GM23338 (cell line): ENCODE data around the gene ACYP2. TPM values are rescaled to one million over a fixed set of nuclear protein-coding genes. Genes with fewer than 3 reads are reported as not detected.
A peak's percentile ranks its signal among the peaks of the same experiment; 100 is the strongest.

Source experiments
- ATAC-seq: fragments of 200-7000 bp; cut with Tn5 transposase; 3 replicates; pipeline ENCODE4 v1.9.1; 2020
- DNase-seq: peaks from one replicate; pipeline ENCODE4 v3.0.0-alpha.2; 2015; ENCODE audit warnings: low spot score
- H2AFZ ChIP-seq: fragments of 200-600 bp; sonication (generic); 2 replicates; pipeline ENCODE4 v1.8.0; 2016; ENCODE audit warnings: antibody characterized with exemption, mild to moderate bottlenecking, moderate library complexity
- H3F3A ChIP-seq: fragments of 200-600 bp; sonication (generic); replicated peaks from 2 replicates; pipeline ENCODE4 v1.8.0; 2017; ENCODE audit warnings: antibody characterized with exemption, mixed run types, low read depth
- H3K27ac ChIP-seq: fragments of 200-600 bp; sonication (generic); 2 replicates; pipeline ENCODE4 v1.6.1; 2016; ENCODE audit warnings: low read depth
- H3K27me3 ChIP-seq: fragments of 200-600 bp; sonication (generic); 2 replicates; pipeline ENCODE4 v1.8.0; 2016; ENCODE audit warnings: mild to moderate bottlenecking, mixed run types, moderate library complexity; ENCODE audit not compliant: insufficient read depth
- H3K36me3 ChIP-seq: fragments of 200-600 bp; sonication (generic); 2 replicates; pipeline ENCODE4 v1.8.0; 2016; ENCODE audit warnings: mild to moderate bottlenecking; ENCODE audit not compliant: insufficient read depth
- H3K4me1 ChIP-seq: fragments of 200-600 bp; sonication (generic); 2 replicates; pipeline ENCODE4 v1.8.0; 2016; ENCODE audit warnings: mild to moderate bottlenecking, moderate library complexity; ENCODE audit not compliant: insufficient read depth
- H3K4me2 ChIP-seq: fragments of 200-600 bp; sonication (generic); 2 replicates; pipeline ENCODE4 v1.7.1; 2017; ENCODE audit warnings: mixed run types
- H3K4me3 ChIP-seq: fragments of 200-600 bp; sonication (generic); 2 replicates; pipeline ENCODE4 v1.6.1; 2016; ENCODE audit warnings: mixed run types
- H3K79me2 ChIP-seq: fragments of 200-600 bp; sonication (generic); replicated peaks from 2 replicates; pipeline ENCODE4 v1.8.0; 2017; ENCODE audit warnings: mild to moderate bottlenecking; ENCODE audit not compliant: insufficient read depth
- H3K9me2 ChIP-seq: fragments of 200-600 bp; sonication (generic); 2 replicates; pipeline ENCODE4 v1.8.0; 2017; ENCODE audit not compliant: insufficient read depth
- H4K20me1 ChIP-seq: fragments of 200-600 bp; sonication (generic); replicated peaks from 2 replicates; pipeline ENCODE4 v1.8.0; 2017; ENCODE audit warnings: mild to moderate bottlenecking; ENCODE audit not compliant: insufficient read depth
- H3K27ac Mint-ChIP-seq: 2 replicates; pipeline ENCODE4 v1.8.0; 2020; ENCODE audit warnings: inconsistent platforms, mild to moderate bottlenecking, moderate library complexity, mixed read lengths
- H3K27me3 Mint-ChIP-seq: 3 replicates; pipeline ENCODE4 v1.8.0; 2022; ENCODE audit warnings: low read depth, mild to moderate bottlenecking, moderate library complexity, mixed read lengths, inconsistent platforms; ENCODE audit not compliant: insufficient read depth, poor library complexity
- H3K36me3 Mint-ChIP-seq: 3 replicates; pipeline ENCODE4 v1.8.0; 2021; ENCODE audit warnings: low read depth, mild to moderate bottlenecking, inconsistent platforms, moderate library complexity, mixed read lengths
- H3K4me1 Mint-ChIP-seq: 3 replicates; pipeline ENCODE4 v1.8.0; 2020; ENCODE audit warnings: mild to moderate bottlenecking, inconsistent platforms, mixed read lengths
- H3K4me3 Mint-ChIP-seq: 3 replicates; pipeline ENCODE4 v1.8.0; 2021; ENCODE audit warnings: moderate library complexity, mild to moderate bottlenecking, inconsistent platforms, mixed read lengths
- H3K9me3 Mint-ChIP-seq: 3 replicates; pipeline ENCODE4 v1.8.0; 2020; ENCODE audit warnings: moderate library complexity, mild to moderate bottlenecking, inconsistent platforms, mixed read lengths
- CREB1 ChIP-seq: fragments of 250-450 bp; sonication (Bioruptor Pico); IDR thresholded peaks from 2 replicates; pipeline ENCODE4 v1.5.0; 2020; ENCODE audit warnings: low read depth, mild to moderate bottlenecking, moderate library complexity
- EZH2 ChIP-seq: fragments of 200-600 bp; sonication (generic); IDR thresholded peaks from one replicate; pipeline ENCODE4 v1.8.0; 2017; ENCODE audit warnings: antibody characterized with exemption, mild to moderate bottlenecking, low read depth; ENCODE audit not compliant: unreplicated experiment
- JUNB ChIP-seq: IDR thresholded peaks from one replicate; pipeline ENCODE4 v1.6.1; 2016; ENCODE audit warnings: antibody characterized with exemption; ENCODE audit not compliant: unreplicated experiment
- POLR2AphosphoS5 ChIP-seq: IDR thresholded peaks from 2 replicates; pipeline ENCODE4 v1.6.1; 2016; ENCODE audit warnings: antibody characterized with exemption, low read depth
- polyA plus RNA-seq: library from polyadenylated mRNA; unstranded; fragments of >200 nt; fragmentation: Nextera tagmentation; extraction: Ambion mirVana; gene quantifications from 2 replicates; pipeline ENCODE4 v1.2.1, GENCODE V29; 2016
- total RNA-seq: library from RNA; depleted of rRNA; stranded (reverse); fragments of >200 nt; shearing (Covaris generic); gene quantifications from 2 replicates; pipeline ENCODE4 v1.2.3, GENCODE V29; 2014
- TF ChIP-seq, protein P1 (sequence below): fragments of 250-450 bp; sonication (Bioruptor Pico); IDR thresholded peaks from 2 replicates; pipeline ENCODE4 v1.5.0; 2020; ENCODE audit warnings: mild to moderate bottlenecking, moderate library complexity
- TF ChIP-seq, protein P2 (sequence below), 2 experiments: fragments of 200-600 bp in 1 of 2; sonication (generic) in 1 of 2; conservative IDR thresholded peaks; 2 replicates each; pipeline versions ENCODE4 v1.5.1 to v1.6.1; 2016 to 2017; ENCODE audit warnings: antibody characterized with exemption in 2 of 2, low read depth in 2 of 2, mild to moderate bottlenecking in 2 of 2, moderate library complexity in 1 of 2

ACYP2 gene
- total and polyA plus RNA-seq, 2 experiments from 2014 or later = 2.3 to 15.5 TPM

- TF ChIP-seq, protein P1, sequence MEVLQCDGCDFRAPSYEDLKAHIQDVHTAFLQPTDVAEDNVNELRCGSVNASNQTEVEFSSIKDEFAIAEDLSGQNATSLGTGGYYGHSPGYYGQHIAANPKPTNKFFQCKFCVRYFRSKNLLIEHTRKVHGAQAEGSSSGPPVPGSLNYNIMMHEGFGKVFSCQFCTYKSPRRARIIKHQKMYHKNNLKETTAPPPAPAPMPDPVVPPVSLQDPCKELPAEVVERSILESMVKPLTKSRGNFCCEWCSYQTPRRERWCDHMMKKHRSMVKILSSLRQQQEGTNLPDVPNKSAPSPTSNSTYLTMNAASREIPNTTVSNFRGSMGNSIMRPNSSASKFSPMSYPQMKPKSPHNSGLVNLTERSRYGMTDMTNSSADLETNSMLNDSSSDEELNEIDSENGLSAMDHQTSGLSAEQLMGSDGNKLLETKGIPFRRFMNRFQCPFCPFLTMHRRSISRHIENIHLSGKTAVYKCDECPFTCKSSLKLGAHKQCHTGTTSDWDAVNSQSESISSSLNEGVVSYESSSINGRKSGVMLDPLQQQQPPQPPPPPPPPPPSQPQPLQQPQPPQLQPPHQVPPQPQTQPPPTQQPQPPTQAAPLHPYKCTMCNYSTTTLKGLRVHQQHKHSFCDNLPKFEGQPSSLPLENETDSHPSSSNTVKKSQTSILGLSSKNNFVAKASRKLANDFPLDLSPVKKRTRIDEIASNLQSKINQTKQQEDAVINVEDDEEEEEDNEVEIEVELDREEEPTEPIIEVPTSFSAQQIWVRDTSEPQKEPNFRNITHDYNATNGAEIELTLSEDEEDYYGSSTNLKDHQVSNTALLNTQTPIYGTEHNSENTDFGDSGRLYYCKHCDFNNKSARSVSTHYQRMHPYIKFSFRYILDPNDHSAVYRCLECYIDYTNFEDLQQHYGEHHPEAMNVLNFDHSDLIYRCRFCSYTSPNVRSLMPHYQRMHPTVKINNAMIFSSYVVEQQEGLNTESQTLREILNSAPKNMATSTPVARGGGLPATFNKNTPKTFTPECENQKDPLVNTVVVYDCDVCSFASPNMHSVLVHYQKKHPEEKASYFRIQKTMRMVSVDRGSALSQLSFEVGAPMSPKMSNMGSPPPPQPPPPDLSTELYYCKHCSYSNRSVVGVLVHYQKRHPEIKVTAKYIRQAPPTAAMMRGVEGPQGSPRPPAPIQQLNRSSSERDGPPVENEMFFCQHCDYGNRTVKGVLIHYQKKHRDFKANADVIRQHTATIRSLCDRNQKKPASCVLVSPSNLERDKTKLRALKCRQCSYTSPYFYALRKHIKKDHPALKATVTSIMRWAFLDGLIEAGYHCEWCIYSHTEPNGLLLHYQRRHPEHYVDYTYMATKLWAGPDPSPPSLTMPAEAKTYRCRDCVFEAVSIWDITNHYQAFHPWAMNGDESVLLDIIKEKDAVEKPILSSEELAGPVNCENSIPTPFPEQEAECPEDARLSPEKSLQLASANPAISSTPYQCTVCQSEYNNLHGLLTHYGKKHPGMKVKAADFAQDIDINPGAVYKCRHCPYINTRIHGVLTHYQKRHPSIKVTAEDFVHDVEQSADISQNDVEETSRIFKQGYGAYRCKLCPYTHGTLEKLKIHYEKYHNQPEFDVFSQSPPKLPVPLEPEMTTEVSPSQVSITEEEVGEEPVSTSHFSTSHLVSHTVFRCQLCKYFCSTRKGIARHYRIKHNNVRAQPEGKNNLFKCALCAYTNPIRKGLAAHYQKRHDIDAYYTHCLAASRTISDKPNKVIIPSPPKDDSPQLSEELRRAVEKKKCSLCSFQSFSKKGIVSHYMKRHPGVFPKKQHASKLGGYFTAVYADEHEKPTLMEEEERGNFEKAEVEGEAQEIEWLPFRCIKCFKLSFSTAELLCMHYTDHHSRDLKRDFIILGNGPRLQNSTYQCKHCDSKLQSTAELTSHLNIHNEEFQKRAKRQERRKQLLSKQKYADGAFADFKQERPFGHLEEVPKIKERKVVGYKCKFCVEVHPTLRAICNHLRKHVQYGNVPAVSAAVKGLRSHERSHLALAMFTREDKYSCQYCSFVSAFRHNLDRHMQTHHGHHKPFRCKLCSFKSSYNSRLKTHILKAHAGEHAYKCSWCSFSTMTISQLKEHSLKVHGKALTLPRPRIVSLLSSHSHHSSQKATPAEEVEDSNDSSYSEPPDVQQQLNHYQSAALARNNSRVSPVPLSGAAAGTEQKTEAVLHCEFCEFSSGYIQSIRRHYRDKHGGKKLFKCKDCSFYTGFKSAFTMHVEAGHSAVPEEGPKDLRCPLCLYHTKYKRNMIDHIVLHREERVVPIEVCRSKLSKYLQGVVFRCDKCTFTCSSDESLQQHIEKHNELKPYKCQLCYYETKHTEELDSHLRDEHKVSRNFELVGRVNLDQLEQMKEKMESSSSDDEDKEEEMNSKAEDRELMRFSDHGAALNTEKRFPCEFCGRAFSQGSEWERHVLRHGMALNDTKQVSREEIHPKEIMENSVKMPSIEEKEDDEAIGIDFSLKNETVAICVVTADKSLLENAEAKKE (CRISPR knock-in tag) = no peak
- no peak for TF ChIP-seq CREB1
Measured at GRCh38 chr2:54103454-54104314, 11.7 kb upstream of the ACYP2 start (continued).

GRCh38 chr2:54106631-54107454 lies 8.6 kb upstream of the ACYP2 start:
- no peaks in the 10 kb centered on the region for H3K9me3 Mint-ChIP-seq
- no peak overlapping the region for H3K4me2 ChIP-seq
- no peak overlapping the region for H2AFZ ChIP-seq

More at GRCh38 chr2:54106631-54107454, 8.6 kb upstream of the ACYP2 start:
- Histone ChIP-seq H3K79me2 (no peaks in the 10 kb centered on the region), H4K20me1 (no peaks in the 10 kb centered on the region), H3K36me3 (no peaks in the 10 kb centered on the region), H3K4me1 (no peaks in the 10 kb centered on the region), H3K27me3 (no peaks in the 10 kb centered on the region), H3K4me3 (no peak overlapping the region), H3K27ac (no peak overlapping the region), H3K9me2 (no peaks in the 10 kb centered on the region), H3F3A (no peaks in the 10 kb centered on the region)
- peak; percentile 77 for ATAC-seq
- Mint-ChIP-seq H3K4me3 (no peak overlapping the region), H3K27me3 (peaks cover 1% of the 10 kb centered on the region), H3K36me3 (no peaks in the 10 kb centered on the region), H3K27ac (no peak overlapping the region), H3K4me1 (peaks cover 8% of the 10 kb centered on the region; the same call in 2 of the 3 replicates)
- peak; percentile 76 for DNase-seq
- TF ChIP-seq, protein P2, sequence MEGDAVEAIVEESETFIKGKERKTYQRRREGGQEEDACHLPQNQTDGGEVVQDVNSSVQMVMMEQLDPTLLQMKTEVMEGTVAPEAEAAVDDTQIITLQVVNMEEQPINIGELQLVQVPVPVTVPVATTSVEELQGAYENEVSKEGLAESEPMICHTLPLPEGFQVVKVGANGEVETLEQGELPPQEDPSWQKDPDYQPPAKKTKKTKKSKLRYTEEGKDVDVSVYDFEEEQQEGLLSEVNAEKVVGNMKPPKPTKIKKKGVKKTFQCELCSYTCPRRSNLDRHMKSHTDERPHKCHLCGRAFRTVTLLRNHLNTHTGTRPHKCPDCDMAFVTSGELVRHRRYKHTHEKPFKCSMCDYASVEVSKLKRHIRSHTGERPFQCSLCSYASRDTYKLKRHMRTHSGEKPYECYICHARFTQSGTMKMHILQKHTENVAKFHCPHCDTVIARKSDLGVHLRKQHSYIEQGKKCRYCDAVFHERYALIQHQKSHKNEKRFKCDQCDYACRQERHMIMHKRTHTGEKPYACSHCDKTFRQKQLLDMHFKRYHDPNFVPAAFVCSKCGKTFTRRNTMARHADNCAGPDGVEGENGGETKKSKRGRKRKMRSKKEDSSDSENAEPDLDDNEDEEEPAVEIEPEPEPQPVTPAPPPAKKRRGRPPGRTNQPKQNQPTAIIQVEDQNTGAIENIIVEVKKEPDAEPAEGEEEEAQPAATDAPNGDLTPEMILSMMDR (conservative IDR thresholded peaks at IDR 0.05; ENCODE audit: low read depth in 2 of 2) = peak; percentile 82 to 84
- TF ChIP-seq POLR2AphosphoS5 = no peak
- no peak for TF ChIP-seq JUNB
- TF ChIP-seq EZH2 = no peak
